OCI-LY7 (cell line): Measurements from ENCODE around the gene RPS21. TPM values are rescaled to one million over a fixed set of nuclear protein-coding genes. Genes with fewer than 3 reads are reported as not detected.

Experiments used
- BruUV-seq: library from RNA; stranded (reverse); fragments of 400-500 nt; replicated peaks from 2 replicates; lab custom pipeline; 2021; lab: Mats Ljungman, UMichigan
- CTCF ChIA-PET: fragments of 300-600 bp; sonication (Branson Sonifier 250); formaldehyde crosslinking; loops from one replicate; lab custom pipeline; 2022; ENCODE audit warnings: antibody characterized with exemption; ENCODE audit not compliant: unreplicated experiment; lab: Charles Lee
- POLR2A ChIA-PET: fragments of 300-600 bp; sonication (Branson Sonifier 250); formaldehyde crosslinking; loops from one replicate; lab custom pipeline; 2022; ENCODE audit warnings: antibody characterized with exemption; lab: Charles Lee
- DNase-seq: peaks from one replicate; pipeline ENCODE4 v3.0.0-alpha.2; 2015; ENCODE audit warnings: low spot score
- H2AFZ ChIP-seq: fragments of 200-600 bp; sonication (generic), shearing (Covaris generic); 2 replicates; pipeline ENCODE4 v1.6.1; 2014; ENCODE audit warnings: mild to moderate bottlenecking, antibody characterized with exemption, low read length, moderate library complexity
- H3K27ac ChIP-seq: fragments of 200-600 bp; sonication (generic); 2 replicates; pipeline ENCODE4 v1.5.1; 2014; ENCODE audit warnings: mixed run types, low read depth, mild to moderate bottlenecking, moderate library complexity, low read length, inconsistent platforms; ENCODE audit not compliant: poor library complexity, severe bottlenecking
- H3K36me3 ChIP-seq: fragments of 200-600 bp; sonication (generic); 2 replicates; pipeline ENCODE4 v1.6.1; 2014; ENCODE audit warnings: mild to moderate bottlenecking, antibody characterized with exemption, low read length, moderate library complexity, mixed read lengths; ENCODE audit not compliant: insufficient read depth
- H3K4me1 ChIP-seq: fragments of 200-600 bp; sonication (generic); 2 replicates; pipeline ENCODE4 v1.5.1; 2014; ENCODE audit warnings: mild to moderate bottlenecking, low read length; ENCODE audit not compliant: insufficient read depth, poor library complexity, severe bottlenecking
- H3K4me2 ChIP-seq: fragments of 200-600 bp; sonication (generic); 2 replicates; pipeline ENCODE4 v1.6.1; 2014; ENCODE audit warnings: mild to moderate bottlenecking, low read length
- H3K4me3 ChIP-seq: fragments of 200-600 bp; sonication (generic); 2 replicates; pipeline ENCODE4 v1.5.1; 2014; ENCODE audit warnings: mild to moderate bottlenecking, low read depth, low read length; ENCODE audit not compliant: poor library complexity, severe bottlenecking
- H3K79me2 ChIP-seq: fragments of 200-600 bp; sonication (generic); 2 replicates; pipeline ENCODE4 v1.6.1; 2016; ENCODE audit warnings: low read depth, mild to moderate bottlenecking, low read length, moderate library complexity, mixed read lengths; ENCODE audit not compliant: insufficient read depth
- H3K9me2 ChIP-seq: fragments of 200-600 bp; sonication (generic); 2 replicates; pipeline ENCODE4 v1.6.1; 2016; ENCODE audit warnings: mild to moderate bottlenecking, low read length, mixed read lengths; ENCODE audit not compliant: insufficient read depth
- H3K9me3 ChIP-seq: fragments of 200-600 bp; sonication (generic); 2 replicates; pipeline ENCODE4 v1.6.1; 2014; ENCODE audit warnings: mild to moderate bottlenecking, mixed run types, low read length, mixed read lengths
- H4K20me1 ChIP-seq: fragments of 200-600 bp; sonication (generic); 2 replicates; pipeline ENCODE4 v1.6.1; 2014; ENCODE audit warnings: mild to moderate bottlenecking, antibody characterized with exemption, low read length, moderate library complexity, mixed read lengths; ENCODE audit not compliant: insufficient read depth
- CTCF ChIP-seq: fragments of 200-600 bp; sonication (generic); conservative IDR thresholded peaks from 2 replicates; pipeline ENCODE4 v1.5.1; 2014; ENCODE audit warnings: mild to moderate bottlenecking, antibody characterized with exemption, low read length, moderate library complexity, mixed read lengths
- EZH2phosphoT487 ChIP-seq: fragments of 200-600 bp; sonication (generic); IDR thresholded peaks from 2 replicates; pipeline ENCODE4 v1.6.1; 2018; ENCODE audit warnings: low read depth, borderline replicate concordance, mild to moderate bottlenecking, mixed run types, antibody characterized with exemption, low read length, moderate library complexity, mixed read lengths
- intact Hi-C: fragments of 100-400 bp; cut with micrococcal nuclease; formaldehyde crosslinking; loops from one replicate; pipeline ENCODE4 v1.10.0; 2022; ENCODE audit not compliant: unreplicated experiment
- total RNA-seq, 2 experiments: library from RNA; depleted of rRNA in 1 of 2; stranded (reverse); fragments of >200 nt in 1 of 2; shearing (Covaris generic) in 1 of 2; gene quantifications; 2 replicates each; pipeline ENCODE4 v1.2.3, GENCODE V29; 2014 to 2022

RPS21 gene
- total RNA-seq, 2 experiments from 2014 or later, result 2,571 to 3,376 TPM

GRCh38 chr20:62402456-62403150 lies 15.7 kb downstream of the RPS21 start:
- no peak overlapping the region for H2AFZ ChIP-seq
- no peaks in the 10 kb centered on the region for H3K9me3 ChIP-seq
- H3K4me2 ChIP-seq, result no peak overlapping the region
- H3K79me2 ChIP-seq, result peaks cover 7% of the 10 kb centered on the region; the same call in 1 of the 2 replicates
- no peak overlapping the region for H3K27ac ChIP-seq
- no peaks in the 10 kb centered on the region for H4K20me1 ChIP-seq
- ChIA-PET POLR2A (no interaction called here), CTCF (no interaction called here)
- H3K36me3 ChIP-seq, result peaks cover 19% of the 10 kb centered on the region
- H3K4me3 ChIP-seq, result no peak overlapping the region
- no peaks in the 10 kb centered on the region for H3K9me2 ChIP-seq
- BruUV-seq, result no TSS peak
- TF ChIP-seq EZH2phosphoT487, result no peak
- no peak for TF ChIP-seq CTCF
- intact Hi-C loops, result loop anchor here (10.0 kb wide), 1 partner anchor 338 kb away; the partner anchor contains the start of gene TAF4
- H3K4me1 ChIP-seq, result peaks cover 13% of the 10 kb centered on the region
- no peak for DNase-seq

GRCh38 chr20:62403331-62403730 lies 16.4 kb downstream of the RPS21 start:
- H3K27ac ChIP-seq, result no peak overlapping the region
- intact Hi-C loops, result loop anchor here (10.0 kb wide), 1 partner anchor 339 kb away; the partner anchor contains the start of gene TAF4
- no peaks in the 10 kb centered on the region for H3K9me2 ChIP-seq
- no peak overlapping the region for H3K4me2 ChIP-seq
- no peak overlapping the region for H2AFZ ChIP-seq
- peaks cover 7% of the 10 kb centered on the region; the same call in 1 of the 2 replicates for H3K79me2 ChIP-seq
- TF ChIP-seq CTCF (no peak), EZH2phosphoT487 (no peak)
- no peak for DNase-seq
- no peaks in the 10 kb centered on the region for H4K20me1 ChIP-seq
- peaks cover 20% of the 10 kb centered on the region for H3K4me1 ChIP-seq
- BruUV-seq, result no TSS peak
- ChIA-PET CTCF (no interaction called here), POLR2A (no interaction called here)
- no peak overlapping the region for H3K4me3 ChIP-seq
- peaks cover 15% of the 10 kb centered on the region; the same call in 1 of the 2 replicates for H3K36me3 ChIP-seq
- H3K9me3 ChIP-seq, result no peaks in the 10 kb centered on the region

- intact Hi-C loops, result loop anchor here (10.0 kb wide), 1 partner anchor 339 kb away; the partner anchor contains the start of gene TAF4
- Histone ChIP-seq H3K4me3 (no peak overlapping the region), H3K9me2 (no peaks in the 10 kb centered on the region), H3K79me2 (peaks cover 7% of the 10 kb centered on the region; the same call in 1 of the 2 replicates), H3K4me1 (peaks cover 26% of the 10 kb centered on the region), H4K20me1 (no peaks in the 10 kb centered on the region), H3K36me3 (peaks cover 9% of the 10 kb centered on the region; the same call in 1 of the 2 replicates), H3K4me2 (no peak overlapping the region; the same call in 1 of the 2 replicates), H3K9me3 (no peaks in the 10 kb centered on the region), H3K27ac (no peak overlapping the region), H2AFZ (no peak overlapping the region)
- POLR2A ChIA-PET, result no interaction called here
- DNase-seq, result no peak
- CTCF ChIA-PET, result no interaction called here
- TF ChIP-seq EZH2phosphoT487 (no peak), CTCF (no peak)
- BruUV-seq, result no TSS peak
These were observed 17.3 kb downstream of the RPS21 start for GRCh38 chr20:62404112-62404665.
